Upper lobe of left lung (tissue), 4 donors: ENCODE results near the gene GABRR1.

Source experiments
- CTCF ChIP-seq, 6 experiments: fragments of 450-650 bp in 4 of 6; fragments of 200-600 bp in 2 of 6; sonication (generic) in 2 of 6; IDR thresholded peaks; one replicate each; pipeline ENCODE4 v1.5.1; 2016 to 2019; ENCODE audit warnings: antibody characterized with exemption in 6 of 6
- POLR2A ChIP-seq, 4 donors: fragments of 450-650 bp; IDR thresholded peaks; one replicate each; pipeline ENCODE4 v1.5.1; 2016 to 2017; ENCODE audit warnings: antibody characterized with exemption in 4 of 4, mild to moderate bottlenecking in 2 of 4

DNA sequence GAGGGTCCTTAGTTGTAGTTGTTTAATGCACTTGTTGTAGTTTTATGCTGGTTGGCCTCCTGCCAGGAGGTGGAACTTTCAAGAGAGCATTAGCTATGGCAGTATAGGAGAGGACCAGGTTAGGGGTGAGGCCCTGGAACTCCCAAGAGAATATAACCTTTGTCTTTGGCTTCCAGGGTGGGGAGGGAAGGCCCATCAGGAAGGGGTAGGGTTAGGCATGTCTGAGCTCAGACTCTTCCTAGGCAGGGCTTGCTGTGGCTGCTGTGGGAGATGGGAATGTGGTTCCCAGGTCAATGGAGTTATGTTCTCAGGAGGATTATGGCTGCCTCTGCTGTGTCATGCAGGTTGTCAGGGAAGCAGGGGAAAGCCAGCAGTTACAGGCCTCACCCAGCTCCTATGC lies 20.0 kb upstream of the GABRR1 start:
- TF ChIP-seq POLR2A (IDR thresholded peaks at IDR 0.05) (no peak), CTCF (IDR thresholded peaks at IDR 0.05) (no peak)
